ENCODE data around the gene TNXB.

Gene TNXB

GRCh38 chr6:32083812-32084768, 25.0 kb downstream of the TNXB start:
- H3K27me3 ChIP-seq (replicated peaks; ENCODE audit: control insufficient read depth, insufficient read depth, low read length) = peaks cover 4% of the 10 kb centered on the region
- H3K36me3 ChIP-seq (ENCODE audit: control insufficient read depth, insufficient read depth, low read length) = no peaks in the 10 kb centered on the region
- H3K4me3 ChIP-seq (replicated peaks; ENCODE audit: low read depth, low read length) = no peak overlapping the region
- DNase-seq (ENCODE audit: extremely low read depth, insufficient read length) = no peak
- no peak for TF ChIP-seq CTCF (IDR thresholded peaks at IDR 0.05; ENCODE audit: insufficient read depth, low read length, poor library complexity, severe bottlenecking)

GRCh38 chr6:32082935-32083334, 26.2 kb downstream of the TNXB start:
- no peaks in the 10 kb centered on the region for H3K36me3 ChIP-seq (ENCODE audit: control insufficient read depth, insufficient read depth, low read length)
- TF ChIP-seq CTCF (IDR thresholded peaks at IDR 0.05; ENCODE audit: insufficient read depth, low read length, poor library complexity, severe bottlenecking) = no peak
- H3K4me3 ChIP-seq (replicated peaks; ENCODE audit: low read depth, low read length) = no peak overlapping the region
- DNase-seq (ENCODE audit: extremely low read depth, insufficient read length) = no peak
- peaks cover 3% of the 10 kb centered on the region for H3K27me3 ChIP-seq (replicated peaks; ENCODE audit: control insufficient read depth, insufficient read depth, low read length)

- DNase-seq (ENCODE audit: extremely low read depth, insufficient read length) = no peak
- TF ChIP-seq CTCF (IDR thresholded peaks at IDR 0.05; ENCODE audit: insufficient read depth, low read length, poor library complexity, severe bottlenecking) = no peak
- Histone ChIP-seq H3K27me3 (replicated peaks; ENCODE audit: control insufficient read depth, insufficient read depth, low read length) (peaks cover 3% of the 10 kb centered on the region), H3K4me3 (replicated peaks; ENCODE audit: low read depth, low read length) (no peak overlapping the region), H3K36me3 (ENCODE audit: control insufficient read depth, insufficient read depth, low read length) (no peaks in the 10 kb centered on the region)
Measured at GRCh38 chr6:32082478-32082877, 26.7 kb downstream of the TNXB start.

- Histone ChIP-seq H3K36me3 (ENCODE audit: control insufficient read depth, insufficient read depth, low read length) (no peaks in the 10 kb centered on the region), H3K27me3 (replicated peaks; ENCODE audit: control insufficient read depth, insufficient read depth, low read length) (peaks cover 3% of the 10 kb centered on the region), H3K4me3 (replicated peaks; ENCODE audit: low read depth, low read length) (no peak overlapping the region)
- DNase-seq (ENCODE audit: extremely low read depth, insufficient read length) = no peak
- TF ChIP-seq CTCF (IDR thresholded peaks at IDR 0.05; ENCODE audit: insufficient read depth, low read length, poor library complexity, severe bottlenecking) = no peak
Measured at GRCh38 chr6:32081168-32081990, 27.8 kb downstream of the TNXB start.

GRCh38 chr6:32079566-32080290, 29.4 kb downstream of the TNXB start:
- no peak for DNase-seq (ENCODE audit: extremely low read depth, insufficient read length)
- no peaks in the 10 kb centered on the region for H3K36me3 ChIP-seq (ENCODE audit: control insufficient read depth, insufficient read depth, low read length)
- H3K27me3 ChIP-seq (replicated peaks; ENCODE audit: control insufficient read depth, insufficient read depth, low read length) = peaks cover 4% of the 10 kb centered on the region
- H3K4me3 ChIP-seq (replicated peaks; ENCODE audit: low read depth, low read length) = no peak overlapping the region
- no peak for TF ChIP-seq CTCF (IDR thresholded peaks at IDR 0.05; ENCODE audit: insufficient read depth, low read length, poor library complexity, severe bottlenecking)
